ENCODE data around the gene PPP2R2D. TPM values are rescaled to one million over a fixed set of nuclear protein-coding genes. Genes with fewer than 3 reads are reported as not detected.
"Not testable (repeated sequence)": the region's sequence is repeated elsewhere in the genome, so short reads cannot be mapped to it uniquely, and the experiment has no call there.

Gene PPP2R2D
- polyA plus RNA-seq, 4 donors, result 43.2 to 52.5 (median 45.3) TPM

GRCh38 chr10:131866673-131867072 is 34.1 kb upstream of the PPP2R2D start:
- no peak for DNase-seq (ENCODE audit: low read depth in 4 of 4, low spot score in 3 of 4)

DNA sequence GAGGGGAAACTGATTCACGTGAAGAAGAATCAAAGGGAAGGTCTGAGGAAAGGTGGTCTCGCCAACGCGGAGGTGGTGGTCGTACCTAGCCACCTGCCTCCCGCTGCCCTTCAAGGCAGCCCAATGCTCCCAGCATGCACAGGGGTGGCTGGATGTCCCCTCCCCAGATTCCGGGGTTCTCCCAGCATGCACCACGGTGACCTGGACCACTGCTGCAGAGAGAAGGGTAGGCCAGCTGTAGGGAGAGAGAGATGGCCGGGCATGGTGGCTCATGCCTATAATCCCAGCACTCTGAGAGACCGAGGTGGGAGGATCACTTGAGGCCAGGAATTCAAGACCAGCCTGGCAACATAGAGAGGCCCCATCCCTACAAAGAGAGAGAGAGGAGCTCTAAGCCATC is 32.4 kb upstream of the PPP2R2D start:
- DNase-seq (ENCODE audit: low read depth in 4 of 4, low spot score in 3 of 4), result no peak

DNA sequence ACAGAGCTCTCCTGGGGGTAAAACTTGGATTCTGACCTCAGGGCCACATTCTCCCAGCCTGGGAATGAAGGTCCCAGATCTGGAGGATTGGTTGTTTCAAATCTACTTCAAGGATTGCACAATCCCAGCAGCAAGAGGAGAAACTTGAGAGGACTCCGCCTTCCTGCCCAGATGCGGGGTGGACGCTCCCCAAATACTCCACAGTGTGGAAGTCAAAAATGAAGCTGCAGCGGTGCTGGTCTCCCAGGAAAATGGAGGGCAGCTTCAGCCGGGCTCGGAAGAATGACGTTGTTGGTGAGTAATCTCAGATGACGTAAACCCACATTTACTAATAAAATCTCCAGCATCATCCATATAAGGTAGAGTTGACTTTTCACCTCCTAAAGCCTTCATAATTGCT is 31.5 kb upstream of the PPP2R2D start:
- DNase-seq (ENCODE audit: low read depth in 4 of 4, low spot score in 3 of 4), result no peak

- DNase-seq (ENCODE audit: low read depth in 4 of 4, low spot score in 3 of 4), result no peak
Measured at GRCh38 chr10:131870411-131870810, 30.4 kb upstream of the PPP2R2D start.

DNA sequence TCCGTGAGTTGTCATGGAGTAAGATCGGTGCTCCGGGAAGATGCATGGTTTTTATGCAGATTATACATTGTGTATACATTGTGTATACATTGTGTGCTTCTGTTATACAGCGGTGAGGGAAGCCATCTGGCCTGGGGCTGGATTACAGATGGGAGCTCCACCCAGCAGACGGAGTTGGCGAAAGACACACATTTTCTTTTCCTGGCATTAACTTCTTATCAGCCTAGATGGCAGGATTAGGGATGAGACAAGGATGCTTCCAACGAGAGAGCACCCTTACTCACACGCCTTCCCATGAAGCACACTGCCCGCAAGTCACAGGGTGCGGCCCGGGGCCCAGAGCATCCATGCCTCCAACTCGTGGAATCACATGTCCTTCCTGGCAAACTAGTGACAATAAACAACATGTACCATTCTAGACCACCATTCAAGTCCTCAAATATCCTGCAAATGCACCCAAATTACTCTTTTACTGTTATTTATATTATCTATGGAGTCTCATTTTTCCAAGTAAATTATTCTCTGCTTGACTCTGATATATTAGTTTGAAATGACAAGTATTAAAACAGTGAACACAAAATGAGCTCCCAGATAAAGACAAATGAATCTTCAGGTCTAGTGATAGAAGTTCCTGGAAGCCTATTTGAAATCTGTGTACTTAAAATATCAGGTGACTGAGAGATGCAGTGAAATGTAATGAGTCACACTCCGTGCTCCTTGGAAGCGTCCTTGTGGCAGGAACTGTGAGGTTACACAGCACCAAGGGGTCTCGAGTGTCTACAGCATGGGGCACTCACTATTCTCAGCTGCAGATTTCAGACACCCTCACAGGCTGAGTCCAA is 29.8 kb upstream of the PPP2R2D start:
- DNase-seq (ENCODE audit: low read depth in 4 of 4, low spot score in 3 of 4), result no peak

GRCh38 chr10:131871673-131872005 is 29.2 kb upstream of the PPP2R2D start:
- DNase-seq (ENCODE audit: low read depth in 4 of 4, low spot score in 3 of 4), result no peak

GRCh38 chr10:131872011-131872826 is 28.6 kb upstream of the PPP2R2D start:
- DNase-seq (ENCODE audit: low read depth in 4 of 4, low spot score in 3 of 4), result no peak

DNA sequence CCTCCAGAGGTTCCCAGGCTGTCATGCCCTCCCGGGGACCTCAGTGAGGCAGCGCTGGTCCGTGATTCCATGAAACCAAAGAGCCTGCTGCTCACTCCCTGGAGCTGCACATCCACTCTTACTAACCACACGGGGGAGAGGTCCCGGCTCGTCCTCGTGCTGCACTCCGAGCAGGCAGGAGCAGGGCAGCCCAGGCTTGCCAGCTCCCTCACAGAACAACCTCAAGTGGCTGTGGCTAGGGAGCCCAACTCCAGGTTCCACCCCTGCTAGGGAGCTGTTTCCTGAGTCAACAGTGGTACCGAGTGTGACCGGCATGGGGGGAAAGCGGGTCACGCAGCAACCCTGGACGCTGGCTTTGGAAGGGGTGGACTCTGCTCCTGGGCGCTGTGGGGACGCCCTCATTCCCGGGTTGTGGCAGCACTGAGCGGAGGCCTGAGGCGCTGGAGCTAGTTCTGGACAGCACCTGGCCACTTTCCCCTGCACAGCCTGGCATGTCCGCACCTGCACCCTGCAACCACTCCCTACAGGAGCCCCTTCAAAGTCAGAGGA is 27.9 kb upstream of the PPP2R2D start:
- DNase-seq (ENCODE audit: low read depth in 4 of 4, low spot score in 3 of 4), result no peak

DNA sequence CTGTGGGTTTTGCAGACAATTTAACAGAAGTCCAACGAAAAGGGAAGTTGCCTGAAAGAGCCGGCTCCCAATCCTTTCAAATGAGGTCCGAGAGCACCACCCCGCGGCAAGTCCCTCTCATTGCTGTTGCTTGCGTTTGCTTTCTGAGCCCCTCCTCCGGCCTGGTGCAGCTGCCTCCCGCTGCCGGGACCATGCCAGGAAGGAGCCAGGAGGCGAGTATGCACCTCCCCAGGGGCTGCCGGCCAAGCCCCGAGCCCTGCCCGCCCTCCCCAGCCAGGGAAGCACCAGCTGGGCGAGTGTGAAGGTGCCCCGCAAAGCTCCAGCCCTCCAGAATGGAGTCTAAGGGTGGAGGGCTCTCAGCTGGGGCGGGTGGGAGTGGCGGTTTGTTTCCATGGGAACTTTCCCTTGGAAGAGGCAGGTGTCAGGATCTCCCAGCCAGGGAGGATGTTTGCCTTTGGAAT is 25.8 kb upstream of the PPP2R2D start:
- peak; percentile 64 to 77 (median 74) for DNase-seq (ENCODE audit: low read depth in 4 of 4, low spot score in 3 of 4)

DNA sequence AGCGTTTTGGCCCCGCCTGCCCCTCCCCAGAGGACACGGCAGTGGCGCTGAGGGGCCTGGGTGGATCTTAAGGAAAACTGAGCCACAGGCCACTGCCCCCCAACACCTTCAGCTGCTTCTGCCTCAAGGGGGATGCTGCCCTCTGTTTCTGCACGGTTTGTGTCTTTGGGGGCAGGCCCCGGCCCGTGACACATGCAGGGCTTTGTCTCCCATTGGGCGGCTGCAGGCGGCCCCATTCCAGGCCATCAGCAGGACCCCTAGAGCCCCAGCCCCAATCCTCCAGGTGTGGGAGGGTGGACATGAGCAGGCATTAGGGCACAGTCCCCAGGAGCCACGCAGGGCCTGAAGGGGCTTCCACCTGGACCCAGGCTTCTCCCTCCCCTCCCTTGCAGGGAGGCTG is 25.3 kb upstream of the PPP2R2D start:
- no peak for DNase-seq (ENCODE audit: low read depth in 4 of 4, low spot score in 3 of 4)

DNA sequence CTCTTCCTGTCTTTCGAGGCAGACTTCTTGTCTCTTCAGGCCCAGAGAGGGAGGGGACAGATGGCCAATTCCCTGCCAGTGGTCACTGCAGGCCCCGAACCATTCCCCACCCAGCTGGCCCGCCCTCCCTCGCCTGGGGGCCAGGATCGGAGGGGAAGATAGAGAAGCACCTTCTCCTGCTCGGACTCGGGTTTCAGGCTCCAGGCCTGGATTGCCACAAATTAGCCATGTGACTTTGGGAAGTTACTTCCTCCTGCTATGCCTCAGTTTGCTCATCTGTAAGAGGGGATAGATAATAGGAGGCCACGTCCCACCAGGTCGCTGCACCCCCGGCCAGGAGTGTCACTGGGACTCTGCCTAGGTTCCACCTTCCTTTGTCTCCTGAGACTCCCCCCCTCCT is 24.8 kb upstream of the PPP2R2D start:
- DNase-seq (ENCODE audit: low read depth in 4 of 4, low spot score in 3 of 4), result no peak

DNA sequence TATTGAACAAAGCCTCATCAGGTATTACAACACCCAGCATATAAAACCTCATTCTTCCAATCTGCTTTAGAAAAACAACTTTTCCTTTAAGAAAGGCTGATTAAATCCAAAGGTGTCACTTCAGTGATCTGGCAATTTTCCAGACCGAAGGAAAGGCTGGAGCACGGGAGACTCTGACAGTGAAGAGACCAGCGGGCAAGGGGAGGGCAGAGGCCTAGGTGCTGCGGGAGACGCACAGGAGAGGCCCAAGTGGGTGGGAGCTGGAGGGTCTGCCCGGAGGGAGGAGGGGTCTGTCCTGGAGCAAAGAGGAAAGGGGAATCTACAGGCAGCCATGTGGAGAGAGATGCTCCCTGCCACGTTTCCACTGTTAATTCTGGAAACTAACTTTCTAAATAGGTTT is 24.3 kb upstream of the PPP2R2D start:
- peak in 1 of 4 donors; percentile 35 for DNase-seq (ENCODE audit: low read depth in 4 of 4, low spot score in 3 of 4)

GRCh38 chr10:131880016-131880590 is 20.7 kb upstream of the PPP2R2D start:
- no peak for DNase-seq (ENCODE audit: low read depth in 4 of 4, low spot score in 3 of 4)

- no peak for DNase-seq (ENCODE audit: low read depth in 4 of 4, low spot score in 3 of 4)
Measured at GRCh38 chr10:131881104-131881880, 19.5 kb upstream of the PPP2R2D start.

DNA sequence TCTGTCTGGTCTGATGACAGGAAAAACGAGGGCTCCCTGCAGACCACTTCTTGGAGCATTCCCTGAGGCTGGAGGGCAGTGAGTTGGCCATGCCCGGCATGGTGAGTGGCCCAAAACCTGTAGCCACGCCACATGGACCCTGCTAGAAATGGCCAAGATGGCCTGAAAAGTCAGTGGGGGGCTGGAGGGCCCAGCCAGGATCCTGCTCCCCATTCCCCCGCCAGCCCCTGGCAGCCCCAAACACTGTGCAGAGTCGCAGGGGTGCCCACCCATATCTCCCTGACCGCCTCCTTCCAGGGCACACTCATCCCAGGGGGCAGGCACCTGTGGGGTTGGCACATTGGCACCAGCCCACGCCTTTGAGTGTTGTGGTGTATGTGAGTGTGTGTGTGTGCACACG is 18.7 kb upstream of the PPP2R2D start:
- no peak for DNase-seq (ENCODE audit: low read depth in 4 of 4, low spot score in 3 of 4)

DNA sequence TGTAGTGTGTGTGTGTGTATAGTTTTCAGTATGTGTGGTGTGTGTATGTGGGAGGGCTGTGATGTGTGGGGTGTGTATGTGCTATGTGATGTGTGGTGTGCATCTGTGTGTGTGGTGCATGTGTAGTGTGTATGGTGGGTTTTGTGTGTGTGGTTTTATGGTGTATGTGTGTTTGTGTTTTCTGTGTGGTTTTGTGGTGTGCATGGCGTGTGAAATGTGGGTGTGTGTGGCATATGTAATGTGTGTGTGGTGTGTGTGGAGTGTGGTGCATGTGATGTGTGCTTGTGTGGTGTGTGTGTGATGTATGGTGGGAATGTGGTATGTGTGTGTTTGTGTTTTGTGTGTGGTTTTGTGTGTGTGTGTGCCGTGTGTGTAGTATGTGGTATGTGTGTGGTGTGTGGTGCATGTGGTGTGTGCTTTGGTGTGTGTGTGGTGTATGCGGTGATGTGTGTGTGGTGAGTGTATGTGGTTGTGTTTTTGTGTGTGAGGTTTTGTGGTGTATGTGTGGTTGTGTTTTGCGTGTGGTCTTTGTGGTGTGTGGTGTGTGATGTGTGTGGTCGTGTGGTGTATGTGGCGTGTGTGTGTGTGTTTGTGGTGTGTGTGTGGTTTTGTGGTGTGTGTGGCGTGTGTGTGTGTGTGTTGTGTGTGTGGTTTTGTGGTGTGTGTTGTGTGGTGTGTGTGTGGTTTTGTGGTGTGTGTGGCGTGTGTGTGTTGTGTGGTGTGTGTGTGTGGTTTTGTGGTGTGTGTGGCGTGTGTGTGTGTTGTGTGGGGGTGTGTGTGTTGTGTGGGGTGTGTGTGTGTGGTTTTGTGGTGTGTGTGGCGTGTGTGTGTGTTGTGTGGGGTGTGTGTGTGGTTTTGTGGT is 18.0 kb upstream of the PPP2R2D start:
- no peak for DNase-seq (ENCODE audit: low read depth in 4 of 4, low spot score in 3 of 4)

DNA sequence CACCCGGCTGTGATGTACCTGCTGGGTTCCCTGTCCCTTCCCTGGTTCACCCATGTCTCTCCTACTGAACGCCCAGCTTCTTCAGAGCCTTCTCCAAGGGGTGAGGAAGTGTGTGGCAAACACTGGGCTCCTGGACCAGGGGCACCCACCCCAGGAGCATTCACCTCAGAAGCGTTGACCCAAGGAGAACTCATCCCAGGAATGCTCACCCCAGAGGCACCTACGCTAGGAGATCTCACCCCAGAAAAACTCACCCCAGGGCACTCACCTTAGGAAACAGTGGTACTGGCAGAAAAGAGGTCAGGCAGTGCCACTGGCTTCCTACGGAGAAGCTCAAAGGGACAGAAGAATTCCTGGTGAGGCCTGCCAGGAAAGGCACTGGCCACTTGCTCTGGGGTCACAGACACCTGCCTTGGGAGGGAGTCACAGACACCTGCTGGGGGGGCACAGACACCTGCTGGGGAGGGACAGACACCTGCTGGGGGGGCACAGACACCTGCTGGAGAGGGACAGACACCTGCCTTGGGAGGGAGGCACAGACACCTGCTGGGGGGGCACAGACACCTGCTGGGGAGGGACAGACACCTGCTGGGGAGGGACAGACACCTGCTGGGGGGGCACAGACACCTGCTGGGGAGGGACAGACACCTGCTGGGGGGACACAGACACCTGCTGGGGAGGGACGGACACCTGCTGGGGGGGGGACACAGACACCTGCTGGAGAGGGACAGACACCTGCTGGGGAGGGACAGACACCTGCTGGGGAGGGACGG is 17.0 kb upstream of the PPP2R2D start:
- DNase-seq (ENCODE audit: low read depth in 4 of 4, low spot score in 3 of 4), result not testable (repeated sequence)

- DNase-seq (ENCODE audit: low read depth in 4 of 4, low spot score in 3 of 4), result peak in 2 of 4 donors; percentile 53 to 59
Measured at GRCh38 chr10:131885391-131886165, 15.2 kb upstream of the PPP2R2D start.
